ENCODE measurements around the gene TMEM14B. TPM values are rescaled to one million over a fixed set of nuclear protein-coding genes. Genes with fewer than 3 reads are reported as not detected.

The TMEM14B gene
- total and polyA plus RNA-seq, 9 of the 15 experiments (the other 6 are each of a cell fraction or from before 2014, with no cell fraction given) = 174 to 862 (median 263) TPM

GRCh38 chr6:10719296-10719963, 28.2 kb upstream of the TMEM14B start (continued):
- TF ChIP-seq RREB1 (CRISPR knock-in tag; IDR thresholded peaks at IDR 0.05) = no peak

DNA sequence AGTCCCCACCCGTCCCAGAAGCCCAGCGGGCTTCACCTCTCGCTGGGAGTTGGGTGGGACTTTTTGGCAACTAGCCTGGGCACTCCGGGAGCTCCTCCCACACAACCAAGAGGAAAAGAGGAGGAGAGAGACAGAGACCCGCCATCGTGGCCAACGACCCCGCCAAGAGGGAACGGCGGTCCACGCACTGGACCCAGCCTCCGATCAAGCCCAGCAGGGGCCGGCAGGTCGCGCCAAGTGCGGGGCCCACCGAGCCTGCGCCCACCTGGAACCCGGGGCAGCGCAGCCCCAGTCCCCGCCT, 27.7 kb upstream of the TMEM14B start:
- ATAC-seq (no peak), FAIRE-seq (no peak), DNase-seq (ENCODE audit: extremely low read depth in 1 of 4, low spot score in 3 of 4) (no peak)
- H3K27ac ChIP-seq (ENCODE audit: extremely low read depth, low read depth, low read length) = no peak overlapping the region
- no peak overlapping the region for H2AFZ ChIP-seq (ENCODE audit: low read depth, low read length)
- peaks cover 22% of the 10 kb centered on the region for H3K79me2 ChIP-seq (ENCODE audit: control insufficient read depth, insufficient read depth, low read length)
- TF ChIP-seq, protein P1, sequence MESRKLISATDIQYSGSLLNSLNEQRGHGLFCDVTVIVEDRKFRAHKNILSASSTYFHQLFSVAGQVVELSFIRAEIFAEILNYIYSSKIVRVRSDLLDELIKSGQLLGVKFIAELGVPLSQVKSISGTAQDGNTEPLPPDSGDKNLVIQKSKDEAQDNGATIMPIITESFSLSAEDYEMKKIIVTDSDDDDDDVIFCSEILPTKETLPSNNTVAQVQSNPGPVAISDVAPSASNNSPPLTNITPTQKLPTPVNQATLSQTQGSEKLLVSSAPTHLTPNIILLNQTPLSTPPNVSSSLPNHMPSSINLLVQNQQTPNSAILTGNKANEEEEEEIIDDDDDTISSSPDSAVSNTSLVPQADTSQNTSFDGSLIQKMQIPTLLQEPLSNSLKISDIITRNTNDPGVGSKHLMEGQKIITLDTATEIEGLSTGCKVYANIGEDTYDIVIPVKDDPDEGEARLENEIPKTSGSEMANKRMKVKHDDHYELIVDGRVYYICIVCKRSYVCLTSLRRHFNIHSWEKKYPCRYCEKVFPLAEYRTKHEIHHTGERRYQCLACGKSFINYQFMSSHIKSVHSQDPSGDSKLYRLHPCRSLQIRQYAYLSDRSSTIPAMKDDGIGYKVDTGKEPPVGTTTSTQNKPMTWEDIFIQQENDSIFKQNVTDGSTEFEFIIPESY (CRISPR knock-in tag; IDR thresholded peaks at IDR 0.05) = peak; percentile 67
- TF ChIP-seq CC2D1A (IDR thresholded peaks at IDR 0.05) = 0 out of 2 replicates have a peak, but pooled peaks have one; percentile 0
- no peak for TF ChIP-seq CBFA2T2 (conservative IDR thresholded peaks at IDR 0.05)
- WGBS (ENCODE audit: insufficient coverage, low coverage, missing lambda C conversion rate) = 85% methylated on average over 10 of the region's 21 CpGs
- ChIA-PET POLR2A (interaction anchor here (0.9 kb wide), 1 partner anchor 13 kb away, joined by 3 read pairs; no protein-coding TSS in a partner anchor), CTCF (ENCODE audit: low intra/inter-chr PET ratio) (no interaction called here)
- peaks cover 3% of the 10 kb centered on the region; the same call in 1 of the 3 replicates for H3K36me3 ChIP-seq (ENCODE audit: control insufficient read depth, insufficient read depth, low read length)
- H3K9me3 ChIP-seq (replicated peaks; ENCODE audit: control insufficient read depth, insufficient read depth, low read depth, low read length) = peaks cover 13% of the 10 kb centered on the region
- no peak overlapping the region for H3K9ac ChIP-seq (ENCODE audit: insufficient read depth in 1 of 2, low read depth in 2 of 2, low read length in 2 of 2)
- no TSS peak for BruUV-seq (replicated peaks)
- H3K9me1 ChIP-seq (ENCODE audit: control insufficient read depth, insufficient read depth, low read length) = no peaks in the 10 kb centered on the region
- in situ Hi-C loops (cut with MboI) = no loop called here
- H3K4me2 ChIP-seq (ENCODE audit: insufficient read depth, low read length) = no peak overlapping the region
- peaks cover 22 to 24% of the 10 kb centered on the region in 2 experiments for H3K4me1 ChIP-seq (replicated peaks in 1 of 2; ENCODE audit: control insufficient read depth in 2 of 2, insufficient read depth in 2 of 2, low read length in 2 of 2)
- intact Hi-C loops (cut with micrococcal nuclease) = no loop called here
- H3K4me3 ChIP-seq = no peak overlapping the region
- H4K20me1 ChIP-seq (replicated peaks; ENCODE audit: control insufficient read depth, insufficient read depth, low read length) = no peaks in the 10 kb centered on the region
- H3K27me3 ChIP-seq (ENCODE audit: control insufficient read depth in 2 of 2, insufficient read depth in 2 of 2, low read length in 2 of 2) = no peaks in the 10 kb centered on the region
